GM21423 (cell line): ENCODE data around the gene GSG1L.

ENCODE experiments used
- ATAC-seq: cut with Tn5 transposase; IDR thresholded peaks from one replicate; pipeline ENCODE4 v1.9.1; 2021; ENCODE audit warnings: mild to moderate bottlenecking, moderate library complexity; ENCODE audit not compliant: unreplicated experiment

GSG1L gene

GRCh38 chr16:27863377-27863776 lies 200.1 kb downstream of the GSG1L start:
- ATAC-seq, result no peak

- ATAC-seq, result no peak
These were observed 200.6 kb downstream of the GSG1L start for GRCh38 chr16:27862953-27863352.

GRCh38 chr16:27860091-27860490 lies 203.4 kb downstream of the GSG1L start:
- ATAC-seq, result no peak

GRCh38 chr16:27859020-27859419 lies 204.5 kb downstream of the GSG1L start:
- no peak for ATAC-seq

- no peak for ATAC-seq
These were observed 209.9 kb downstream of the GSG1L start for GRCh38 chr16:27853651-27854050.

DNA sequence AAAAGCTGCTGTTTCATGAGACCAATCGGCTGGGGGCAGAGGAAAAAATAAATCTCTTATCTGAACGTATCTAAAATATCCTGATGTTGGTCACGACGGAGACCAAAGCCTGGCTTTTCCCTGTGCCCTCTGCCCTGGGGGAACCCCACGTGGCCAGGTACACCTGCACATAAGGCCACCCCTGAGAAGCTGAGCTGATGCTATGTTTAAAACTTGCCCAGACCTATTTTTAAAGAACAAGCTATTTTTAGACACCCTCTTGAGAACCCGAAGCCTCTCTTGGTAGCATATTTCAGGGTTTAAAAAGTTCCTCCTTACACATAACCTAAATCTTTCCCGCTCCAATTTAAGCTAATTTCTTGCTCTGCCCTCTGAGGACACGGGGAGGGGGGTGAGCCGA lies 210.4 kb downstream of the GSG1L start:
- no peak for ATAC-seq

GRCh38 chr16:27852681-27853080 lies 210.8 kb downstream of the GSG1L start:
- no peak for ATAC-seq

DNA sequence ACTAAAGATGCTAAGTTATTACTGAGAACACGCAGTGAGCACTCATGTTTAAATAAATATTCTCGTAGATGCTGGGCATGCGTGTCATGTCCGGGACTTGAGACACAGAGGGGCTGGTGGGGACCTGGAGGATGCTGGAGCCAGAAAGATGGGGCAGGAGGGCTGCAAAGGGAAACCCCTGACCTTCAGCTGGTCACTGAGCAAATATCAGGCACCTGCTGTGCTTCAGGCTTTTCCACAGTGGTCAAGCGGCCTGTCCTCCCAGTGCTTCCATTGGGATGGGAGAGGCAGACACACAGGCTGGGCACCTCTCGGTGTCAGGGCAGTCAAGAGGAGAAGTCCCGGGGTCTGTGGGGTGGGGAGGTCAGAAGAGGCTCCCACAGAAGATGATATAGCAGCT lies 211.4 kb downstream of the GSG1L start:
- no peak for ATAC-seq

DNA sequence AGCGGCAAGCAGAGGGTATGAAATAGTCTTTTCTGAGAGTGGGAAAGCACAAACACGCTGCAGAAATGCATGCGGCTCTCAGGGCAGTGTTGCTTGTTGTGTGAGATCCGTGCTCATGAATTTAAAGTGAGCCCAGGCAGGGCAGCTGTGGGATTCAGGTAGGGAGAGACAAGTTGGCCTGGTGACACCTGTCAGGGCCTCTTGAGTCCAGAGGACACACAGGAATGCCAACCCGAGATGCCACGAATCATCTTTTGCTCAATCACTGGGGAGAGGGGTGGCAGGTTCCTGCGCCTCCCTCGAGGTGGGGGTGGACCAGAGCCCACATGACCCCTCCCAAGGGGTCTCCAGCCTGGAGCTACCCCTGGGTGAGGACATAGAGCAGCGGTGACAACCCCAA lies 211.9 kb downstream of the GSG1L start:
- no peak for ATAC-seq

GRCh38 chr16:27849621-27850020 lies 213.9 kb downstream of the GSG1L start:
- no peak for ATAC-seq

DNA sequence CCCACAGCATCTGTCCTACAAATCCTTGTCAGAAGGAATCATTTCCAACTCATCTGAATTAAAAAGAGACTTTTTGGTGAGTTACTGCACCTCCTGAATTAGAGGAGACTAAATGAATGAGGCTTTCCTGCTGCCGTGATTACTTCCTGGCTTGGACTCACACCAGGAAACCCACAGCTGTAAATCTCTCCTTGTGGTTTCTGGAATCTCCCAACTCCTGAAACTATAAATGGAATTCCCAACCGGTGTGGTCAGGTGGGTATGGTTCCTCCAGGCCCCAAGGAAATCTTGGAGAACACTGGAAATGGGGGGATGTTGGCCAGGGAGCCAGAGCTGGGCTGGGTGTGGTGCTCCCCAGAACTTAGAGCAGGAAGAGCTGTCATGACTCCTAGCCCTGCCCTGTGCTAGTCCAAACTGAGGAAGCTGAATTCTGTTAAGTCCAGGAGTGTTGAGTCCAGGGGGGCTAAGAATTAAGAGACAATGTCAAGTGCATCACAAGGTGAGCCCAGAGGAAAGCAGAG lies 216.4 kb downstream of the GSG1L start:
- ATAC-seq, result no peak

- no peak for ATAC-seq
These were observed 218.7 kb downstream of the GSG1L start for GRCh38 chr16:27844826-27845225.

DNA sequence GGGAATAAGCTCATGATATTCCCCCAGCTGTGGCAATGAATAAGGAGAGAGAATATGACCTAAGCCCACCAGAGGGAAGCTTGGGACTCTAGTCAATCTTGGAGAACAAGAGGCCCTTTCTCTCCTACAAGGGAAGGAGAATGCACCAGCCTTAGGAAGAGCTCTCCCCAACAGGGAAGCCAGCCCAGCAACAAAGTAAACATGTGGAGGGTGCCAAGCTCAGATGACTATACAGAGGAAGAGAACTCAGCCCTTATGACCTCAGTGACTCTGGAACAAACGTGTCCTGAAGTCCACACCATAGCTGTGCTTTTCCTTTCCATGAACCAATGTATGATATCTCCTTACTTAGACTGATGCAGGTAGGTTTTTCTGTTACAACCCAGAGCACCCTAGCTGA lies 219.7 kb downstream of the GSG1L start:
- ATAC-seq, result no peak

- ATAC-seq, result no peak
These were observed 221.6 kb downstream of the GSG1L start for GRCh38 chr16:27841911-27842310.

DNA sequence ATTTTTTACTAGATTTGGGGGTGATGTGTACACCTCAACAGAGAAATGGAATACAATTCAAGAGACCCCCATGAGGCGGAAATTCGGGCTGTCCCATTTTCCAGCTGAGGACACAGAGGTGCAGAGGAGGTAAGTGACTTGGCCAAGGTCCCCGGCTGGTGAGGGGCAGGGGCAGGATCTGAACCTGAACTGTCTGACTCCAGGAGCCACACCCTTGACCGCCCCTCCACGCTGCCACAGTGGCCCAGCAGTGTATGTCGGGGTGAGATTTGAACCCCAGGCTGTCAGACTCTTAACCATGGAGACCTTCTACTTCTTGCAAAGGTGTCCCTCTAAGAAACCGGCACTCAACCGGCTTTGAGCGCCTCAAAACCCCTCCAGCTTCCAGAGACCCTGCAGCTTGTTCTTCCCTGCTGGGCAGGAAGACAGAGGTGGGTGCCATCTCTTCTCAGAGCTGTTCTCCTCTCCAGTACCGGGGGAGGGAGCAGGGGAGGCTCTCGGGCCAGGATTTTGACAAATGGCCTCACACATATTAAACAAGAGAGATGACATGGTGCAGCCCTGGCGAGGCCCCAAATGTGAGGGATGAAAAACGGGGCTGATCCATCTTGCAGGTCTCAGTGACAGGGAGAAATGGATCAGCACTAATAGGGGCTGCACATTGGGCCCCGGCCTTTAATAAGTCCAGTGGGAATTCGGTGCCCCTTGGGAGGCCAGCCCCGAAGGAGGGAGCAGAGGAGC lies 222.3 kb downstream of the GSG1L start:
- ATAC-seq, result no peak

DNA sequence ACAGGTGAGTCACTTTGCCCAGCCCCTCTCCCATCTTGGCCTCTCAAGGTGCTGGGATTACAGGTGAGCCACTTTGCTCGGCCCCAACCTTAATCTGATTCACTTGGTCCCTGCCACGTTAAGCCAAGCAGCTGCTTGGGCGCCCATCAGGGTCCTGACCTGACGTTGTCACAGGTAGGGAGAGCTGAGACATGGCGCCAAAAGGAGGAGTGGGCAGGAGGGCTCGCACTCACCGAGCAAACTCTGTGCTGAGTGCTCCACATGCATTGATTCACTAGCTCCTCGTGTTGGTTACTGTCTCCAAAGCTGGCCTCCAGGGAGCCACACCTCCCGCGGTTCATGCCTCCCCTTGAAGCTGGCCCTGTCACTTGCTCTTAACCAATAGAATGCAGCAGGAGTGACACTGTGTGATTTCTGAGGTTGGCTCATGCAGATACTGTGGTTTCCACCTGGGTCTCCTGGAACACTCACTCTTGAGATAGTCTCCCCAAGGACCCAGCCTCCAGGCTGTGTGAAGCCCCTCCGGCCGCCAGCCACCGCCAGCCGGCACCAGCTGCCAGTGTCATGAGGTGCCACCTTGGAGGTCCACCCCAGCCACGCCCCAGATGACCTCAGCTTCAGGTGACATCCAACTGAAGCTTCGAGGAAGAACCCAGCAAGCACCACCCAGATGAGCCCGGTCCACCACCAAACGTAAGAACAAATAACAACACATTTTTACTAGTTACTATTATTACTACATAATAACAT lies 223.0 kb downstream of the GSG1L start:
- no peak for ATAC-seq

DNA sequence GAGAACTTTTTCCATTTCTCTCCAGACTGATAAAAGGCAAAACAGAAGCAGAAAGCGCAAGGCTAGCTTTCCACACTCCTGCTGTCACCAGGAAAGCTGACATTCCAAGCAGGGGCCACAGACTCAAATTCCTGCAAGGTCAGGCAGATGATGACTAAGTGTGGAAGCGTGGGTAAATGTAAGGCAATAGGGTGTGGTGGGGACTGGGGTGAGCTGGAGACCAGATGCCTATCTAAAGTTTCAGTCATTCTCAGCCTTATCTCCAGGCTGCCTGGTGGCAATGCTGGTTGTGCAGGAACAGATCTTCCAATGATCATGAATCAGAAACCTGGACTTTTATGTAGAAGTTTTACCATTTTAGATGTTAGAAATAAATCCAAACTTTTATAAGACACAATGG lies 224.1 kb downstream of the GSG1L start:
- ATAC-seq, result no peak

- no peak for ATAC-seq
These were observed 224.9 kb downstream of the GSG1L start for GRCh38 chr16:27838536-27839175.

- ATAC-seq, result no peak
These were observed 233.5 kb downstream of the GSG1L start for GRCh38 chr16:27829975-27830374.

GRCh38 chr16:27828671-27829070 lies 234.8 kb downstream of the GSG1L start:
- ATAC-seq, result no peak

DNA sequence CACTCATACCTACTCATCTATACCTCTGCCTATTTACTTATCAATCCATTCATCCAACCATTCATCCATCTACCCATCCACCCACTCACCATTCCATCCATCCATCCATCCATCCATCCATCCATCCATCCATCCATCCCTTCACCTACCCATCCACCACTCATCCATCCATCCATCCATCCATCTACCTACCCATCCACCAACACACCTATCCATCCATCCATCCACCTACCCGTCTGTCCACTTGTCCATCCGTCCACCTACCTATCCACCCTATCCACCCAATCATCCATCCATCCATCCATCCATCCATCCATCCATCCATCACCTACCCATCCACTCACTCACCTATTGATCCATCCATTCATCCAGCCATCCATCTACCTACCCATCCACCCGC lies 235.7 kb downstream of the GSG1L start:
- ATAC-seq, result no peak

- ATAC-seq, result no peak
These were observed 236.6 kb downstream of the GSG1L start for GRCh38 chr16:27826893-27827289.
